T47D (cell line): ENCODE results near the gene SMIM44.

Experiments
- DNase-seq, 2 experiments: peaks; one replicate each; pipeline versions ENCODE4 v3.0.0 to v3.0.0-alpha.2; 2011 to 2012; ENCODE audit warnings: low read depth in 1 of 2, low spot score in 1 of 2
- JUND ChIP-seq: IDR thresholded peaks from 2 replicates; pipeline ENCODE4 v1.6.1; 2012; ENCODE audit warnings: low read depth
- in situ Hi-C: cut with HindIII; loops from 2 replicates; pipeline ENCODE4 v1.10.0; 2016; ENCODE audit warnings: low sequenced_read_pairs, low pct_unique_long_range_greater_than_20kb

SMIM44 gene

DNA sequence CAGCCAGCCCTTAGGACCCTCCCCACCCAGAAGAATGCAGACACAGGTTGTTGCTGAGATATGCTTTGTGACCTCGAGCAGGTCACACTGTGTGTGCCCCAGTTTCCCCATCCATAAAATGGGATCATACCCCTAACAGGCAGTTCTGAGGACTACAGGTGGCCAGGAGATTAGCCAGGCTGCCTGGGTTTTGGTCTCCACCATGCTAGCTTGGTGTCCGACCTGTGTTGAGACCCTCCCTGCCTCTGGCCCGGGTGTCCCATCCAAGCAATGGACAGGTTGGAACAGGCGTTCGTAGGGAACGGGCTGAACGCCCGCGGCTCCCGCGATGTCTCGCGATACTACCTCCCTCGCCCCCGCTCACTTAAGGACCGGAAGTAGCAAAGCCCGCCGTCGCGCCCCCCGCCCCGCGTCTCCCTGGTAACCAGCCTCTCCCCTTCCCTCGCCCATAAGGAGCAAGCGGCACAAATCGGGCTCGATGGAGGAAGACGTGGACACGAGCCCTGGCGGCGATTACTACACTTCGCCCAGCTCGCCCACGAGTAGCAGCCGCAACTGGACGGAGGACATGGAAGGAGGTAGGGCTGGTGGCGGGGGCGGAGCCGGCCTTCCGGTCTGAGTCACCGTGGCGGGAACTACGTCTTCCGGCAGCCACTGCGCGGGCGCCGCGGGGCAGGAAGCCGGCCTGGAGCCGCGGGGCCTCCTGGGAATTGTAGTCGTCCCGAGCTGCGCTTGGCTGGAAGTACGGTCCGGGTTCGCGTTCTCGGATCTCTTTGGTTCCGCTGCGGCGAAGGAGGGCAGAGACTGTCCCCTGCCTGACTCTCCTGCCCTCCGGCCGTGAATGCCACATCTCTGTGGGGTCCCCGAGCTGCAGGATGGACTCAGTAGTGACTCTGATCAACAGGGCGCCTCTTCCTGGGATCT, 48.3 kb downstream of the SMIM44 start:
- in situ Hi-C loops = no loop called here
- no peak for TF ChIP-seq JUND
- DNase-seq = no peak

DNA sequence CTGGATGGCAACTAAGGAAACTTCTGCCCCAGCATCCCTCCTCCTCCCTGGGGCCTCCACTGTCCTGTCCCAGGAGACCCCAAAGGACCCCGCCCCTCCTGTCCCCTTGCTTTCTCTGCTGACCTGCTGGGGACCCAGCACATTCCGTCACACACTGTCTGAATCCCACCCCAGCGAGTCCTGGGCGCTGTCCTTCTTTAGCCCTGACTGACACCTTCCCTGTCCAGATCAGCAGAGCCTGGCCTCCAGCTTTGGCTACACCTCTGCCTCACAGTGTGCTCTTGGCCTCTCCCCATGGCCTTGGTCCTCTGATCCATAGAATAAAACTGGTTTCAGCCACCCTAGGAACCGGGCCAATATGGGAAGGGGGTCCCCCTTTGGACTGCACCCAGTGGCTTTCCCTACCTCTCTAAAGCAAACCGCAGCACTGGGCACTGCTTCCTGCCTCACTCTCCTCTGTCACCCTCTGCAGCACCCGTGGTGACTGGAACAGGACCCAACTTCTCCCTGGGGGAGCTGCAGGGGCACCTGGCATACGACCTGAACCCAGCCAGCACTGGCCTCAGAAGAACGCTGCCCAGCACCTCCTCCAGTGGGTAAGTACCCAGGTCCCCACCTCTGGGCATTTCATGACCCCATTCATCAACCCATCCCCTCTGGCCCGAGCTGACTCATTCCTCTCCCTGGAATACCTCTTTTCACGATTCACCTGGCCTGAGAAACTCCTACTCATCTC, 49.3 kb downstream of the SMIM44 start:
- no peak for DNase-seq
- TF ChIP-seq JUND = no peak
- in situ Hi-C loops = no loop called here

DNA sequence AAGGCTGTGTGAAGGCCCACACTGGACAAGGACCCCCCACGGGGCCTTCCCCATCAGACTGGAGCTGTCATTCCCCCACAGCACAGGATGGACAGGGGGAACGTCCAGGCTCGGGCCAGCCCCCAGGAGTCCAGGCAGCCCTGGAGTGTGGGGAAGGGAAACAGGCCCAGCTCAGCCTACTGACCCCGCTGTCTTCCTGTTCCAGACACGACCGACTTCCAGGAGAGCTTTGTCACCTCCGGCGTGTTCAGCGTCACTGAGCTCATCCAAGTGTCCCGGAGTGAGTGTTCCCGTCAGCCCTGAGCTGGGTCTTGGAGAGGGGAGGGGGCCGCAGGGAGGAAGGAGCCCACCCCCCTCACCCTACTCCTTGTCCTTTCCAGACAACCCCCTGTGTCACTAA, 49.9 kb downstream of the SMIM44 start:
- no peak for TF ChIP-seq JUND

More for the DNA sequence above, 49.9 kb downstream of the SMIM44 start:
- no peak for DNase-seq
- in situ Hi-C loops = no loop called here
